Nephron progenitor cell (in vitro differentiated cells): Measurements from ENCODE around the gene DEAF1.

Experiments used
- DNase-seq: peaks from one replicate; pipeline ENCODE4 v3.0.0; 2021
- H3K27ac Mint-ChIP-seq: 2 replicates; pipeline ENCODE4 v1.8.0; 2021; ENCODE audit warnings: mild to moderate bottlenecking, moderate library complexity, mixed read lengths
- H3K27me3 Mint-ChIP-seq: 2 replicates; pipeline ENCODE4 v1.8.0; 2021; ENCODE audit warnings: mild to moderate bottlenecking, low read depth, mixed read lengths; ENCODE audit not compliant: poor library complexity
- H3K36me3 Mint-ChIP-seq: 2 replicates; pipeline ENCODE4 v1.8.0; 2021; ENCODE audit warnings: low read depth, mixed read lengths
- H3K4me1 Mint-ChIP-seq: 2 replicates; pipeline ENCODE4 v1.8.0; 2021; ENCODE audit warnings: mixed read lengths
- H3K4me3 Mint-ChIP-seq: 2 replicates; pipeline ENCODE4 v1.8.0; 2021; ENCODE audit warnings: mild to moderate bottlenecking, moderate library complexity, mixed read lengths
- H3K9me3 Mint-ChIP-seq: 2 replicates; pipeline ENCODE4 v1.8.0; 2021; ENCODE audit warnings: mild to moderate bottlenecking, moderate library complexity, mixed read lengths
- TF ChIP-seq, protein P1 (sequence below): fragments of 200-600 bp; sonication (generic); IDR thresholded peaks from 2 replicates; pipeline ENCODE4 v1.5.0; 2021; ENCODE audit warnings: antibody characterized with exemption

DEAF1 gene

DNA sequence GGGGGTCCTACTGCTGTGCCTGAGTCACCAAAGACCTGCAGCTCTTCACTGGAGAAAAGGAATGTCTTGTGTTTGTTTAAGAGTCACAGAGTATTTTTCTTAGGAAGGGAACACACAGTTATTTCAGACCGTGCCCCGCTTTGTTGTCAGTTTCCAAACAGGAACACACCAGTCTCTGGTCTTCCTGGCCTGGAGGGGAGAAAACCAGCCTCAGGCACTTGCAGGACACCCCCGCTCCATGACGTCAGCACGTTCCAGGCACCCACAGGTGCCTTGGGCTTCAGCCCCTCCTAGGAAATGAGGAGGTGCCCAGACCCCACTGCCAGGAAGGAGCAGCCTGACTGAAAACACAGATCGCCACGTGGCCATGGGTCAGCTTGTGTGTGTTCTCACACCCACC lies 5.4 kb downstream of the DEAF1 start:
- H3K9me3 Mint-ChIP-seq = no peaks in the 10 kb centered on the region
- no peak overlapping the region for H3K27ac Mint-ChIP-seq
- DNase-seq = no peak
- H3K27me3 Mint-ChIP-seq = no peaks in the 10 kb centered on the region
- H3K4me1 Mint-ChIP-seq = peaks cover 33% of the 10 kb centered on the region
- no peak overlapping the region for H3K4me3 Mint-ChIP-seq
- TF ChIP-seq, protein P1, sequence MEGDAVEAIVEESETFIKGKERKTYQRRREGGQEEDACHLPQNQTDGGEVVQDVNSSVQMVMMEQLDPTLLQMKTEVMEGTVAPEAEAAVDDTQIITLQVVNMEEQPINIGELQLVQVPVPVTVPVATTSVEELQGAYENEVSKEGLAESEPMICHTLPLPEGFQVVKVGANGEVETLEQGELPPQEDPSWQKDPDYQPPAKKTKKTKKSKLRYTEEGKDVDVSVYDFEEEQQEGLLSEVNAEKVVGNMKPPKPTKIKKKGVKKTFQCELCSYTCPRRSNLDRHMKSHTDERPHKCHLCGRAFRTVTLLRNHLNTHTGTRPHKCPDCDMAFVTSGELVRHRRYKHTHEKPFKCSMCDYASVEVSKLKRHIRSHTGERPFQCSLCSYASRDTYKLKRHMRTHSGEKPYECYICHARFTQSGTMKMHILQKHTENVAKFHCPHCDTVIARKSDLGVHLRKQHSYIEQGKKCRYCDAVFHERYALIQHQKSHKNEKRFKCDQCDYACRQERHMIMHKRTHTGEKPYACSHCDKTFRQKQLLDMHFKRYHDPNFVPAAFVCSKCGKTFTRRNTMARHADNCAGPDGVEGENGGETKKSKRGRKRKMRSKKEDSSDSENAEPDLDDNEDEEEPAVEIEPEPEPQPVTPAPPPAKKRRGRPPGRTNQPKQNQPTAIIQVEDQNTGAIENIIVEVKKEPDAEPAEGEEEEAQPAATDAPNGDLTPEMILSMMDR = no peak
- peaks cover 26% of the 10 kb centered on the region for H3K36me3 Mint-ChIP-seq

DNA sequence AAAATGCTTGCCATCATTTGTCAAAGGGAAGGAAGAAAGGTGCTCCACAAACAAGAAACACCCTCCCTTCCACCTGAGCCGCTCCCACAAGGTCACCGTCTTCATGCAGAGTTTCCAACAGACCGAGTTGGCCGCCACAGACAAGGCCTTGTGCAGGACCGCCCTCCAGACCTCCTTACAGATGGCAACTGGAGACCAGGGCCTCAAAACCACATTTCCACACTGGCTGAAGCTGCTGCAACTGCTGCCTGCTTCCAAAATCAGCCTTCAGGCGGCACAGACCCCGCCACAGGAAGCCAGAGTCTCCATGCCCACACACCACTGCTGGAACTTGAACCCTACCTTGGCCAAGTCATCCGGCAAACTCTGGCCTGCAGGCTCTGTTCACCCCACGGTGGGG lies 6.3 kb downstream of the DEAF1 start:
- H3K36me3 Mint-ChIP-seq = peaks cover 35% of the 10 kb centered on the region
- H3K27me3 Mint-ChIP-seq = no peaks in the 10 kb centered on the region
- TF ChIP-seq, protein P1 = no peak
- H3K4me3 Mint-ChIP-seq = no peak overlapping the region
- H3K4me1 Mint-ChIP-seq = peaks cover 33% of the 10 kb centered on the region
- H3K27ac Mint-ChIP-seq = no peak overlapping the region
- DNase-seq = no peak
- H3K9me3 Mint-ChIP-seq = no peaks in the 10 kb centered on the region

DNA sequence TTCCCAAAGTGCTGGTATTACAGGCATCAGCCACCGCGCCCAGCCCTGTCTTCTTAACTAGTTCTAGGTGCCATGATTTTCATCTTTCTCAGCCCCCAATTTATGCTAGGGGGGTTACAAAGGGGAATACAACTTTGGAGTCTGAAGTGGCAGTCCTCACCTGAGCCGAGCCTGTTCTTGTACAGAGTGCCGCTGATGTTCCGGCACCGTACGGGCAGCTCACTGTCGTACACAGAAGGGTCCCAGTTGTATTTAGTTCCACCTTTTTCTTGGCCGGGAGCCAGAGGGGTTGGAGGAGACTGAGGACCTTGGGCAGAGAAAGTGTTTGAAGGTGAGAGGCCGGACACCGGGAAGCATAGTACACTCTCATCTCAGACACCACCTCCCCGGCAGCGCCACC lies 7.3 kb downstream of the DEAF1 start:
- H3K4me1 Mint-ChIP-seq = peaks cover 33% of the 10 kb centered on the region
- no peaks in the 10 kb centered on the region for H3K9me3 Mint-ChIP-seq
- TF ChIP-seq, protein P1 = no peak
- no peak for DNase-seq
- peaks cover 44% of the 10 kb centered on the region for H3K36me3 Mint-ChIP-seq
- no peak overlapping the region for H3K4me3 Mint-ChIP-seq
- no peaks in the 10 kb centered on the region for H3K27me3 Mint-ChIP-seq
- H3K27ac Mint-ChIP-seq = no peak overlapping the region

DNA sequence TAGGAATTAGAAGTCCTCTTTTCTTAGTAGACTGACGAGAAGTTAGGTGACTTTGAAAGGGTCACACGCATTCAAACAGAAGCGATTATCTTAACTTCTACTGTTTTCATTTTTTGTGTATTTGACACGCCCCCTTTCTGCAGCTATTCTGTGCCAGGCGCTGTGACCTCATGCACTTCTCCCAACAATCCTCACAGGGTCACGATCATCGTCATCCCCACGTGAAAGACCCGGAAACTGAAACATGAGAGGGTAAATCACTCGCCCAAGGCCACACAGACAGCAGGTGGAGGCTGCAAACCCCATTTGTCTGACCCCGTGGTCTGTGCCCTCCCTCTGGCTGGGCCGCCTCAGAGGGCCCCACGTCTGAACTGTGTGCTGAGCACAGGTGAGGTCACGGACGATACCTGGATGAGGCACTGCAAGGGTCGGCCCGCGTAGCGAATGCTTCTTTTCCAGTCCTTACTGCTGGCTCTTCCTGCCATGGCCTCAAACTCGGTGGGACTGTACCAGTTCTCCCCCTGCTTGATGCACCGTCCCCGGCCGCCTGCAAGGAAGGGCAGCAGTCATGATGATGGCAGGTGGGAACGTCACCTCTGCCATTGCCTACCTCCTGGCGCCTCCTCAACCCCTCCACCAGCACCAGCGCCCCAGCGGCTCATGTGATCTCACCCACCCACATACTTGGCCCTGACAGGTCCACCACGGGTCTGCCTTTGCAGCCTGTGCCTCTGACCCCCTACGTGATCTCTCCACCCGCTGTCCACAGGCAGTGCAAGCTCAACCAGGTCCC lies 8.4 kb downstream of the DEAF1 start:
- H3K4me3 Mint-ChIP-seq = no peak overlapping the region

DNA sequence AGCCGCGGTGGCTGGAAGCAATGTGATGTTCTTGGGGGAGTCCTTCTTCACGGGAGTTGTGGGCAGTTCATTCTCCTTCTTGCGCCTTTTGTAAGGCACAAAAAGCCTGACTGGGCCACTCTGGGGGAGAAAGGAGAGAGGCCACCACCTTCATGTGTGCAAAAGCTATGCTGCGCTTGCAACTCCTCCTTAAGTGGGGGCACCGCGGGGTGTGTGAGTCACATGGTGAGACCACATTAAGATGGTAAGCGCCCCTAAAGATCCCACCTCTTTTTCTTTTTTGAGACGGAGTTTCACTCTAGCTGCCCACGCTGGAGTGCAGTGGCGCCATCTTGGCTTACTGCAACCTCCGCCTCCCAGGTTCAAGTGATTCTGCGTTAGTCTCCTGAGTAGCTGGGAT lies 14.1 kb downstream of the DEAF1 start:
- H3K36me3 Mint-ChIP-seq = peaks cover 62% of the 10 kb centered on the region
- DNase-seq = no peak
- H3K4me1 Mint-ChIP-seq = peaks cover 15% of the 10 kb centered on the region
- no peaks in the 10 kb centered on the region for H3K27me3 Mint-ChIP-seq
- TF ChIP-seq, protein P1 = no peak
- no peaks in the 10 kb centered on the region for H3K9me3 Mint-ChIP-seq
- no peak overlapping the region for H3K4me3 Mint-ChIP-seq
- H3K27ac Mint-ChIP-seq = peak overlapping the region; percentile 66

More for the DNA sequence above, 8.4 kb downstream of the DEAF1 start:
- Mint-ChIP-seq H3K9me3 (no peaks in the 10 kb centered on the region), H3K27me3 (no peaks in the 10 kb centered on the region), H3K27ac (peak overlapping the region; percentile 45), H3K36me3 (peaks cover 55% of the 10 kb centered on the region), H3K4me1 (peaks cover 26% of the 10 kb centered on the region)
- TF ChIP-seq, protein P1 = no peak
- DNase-seq = no peak

DNA sequence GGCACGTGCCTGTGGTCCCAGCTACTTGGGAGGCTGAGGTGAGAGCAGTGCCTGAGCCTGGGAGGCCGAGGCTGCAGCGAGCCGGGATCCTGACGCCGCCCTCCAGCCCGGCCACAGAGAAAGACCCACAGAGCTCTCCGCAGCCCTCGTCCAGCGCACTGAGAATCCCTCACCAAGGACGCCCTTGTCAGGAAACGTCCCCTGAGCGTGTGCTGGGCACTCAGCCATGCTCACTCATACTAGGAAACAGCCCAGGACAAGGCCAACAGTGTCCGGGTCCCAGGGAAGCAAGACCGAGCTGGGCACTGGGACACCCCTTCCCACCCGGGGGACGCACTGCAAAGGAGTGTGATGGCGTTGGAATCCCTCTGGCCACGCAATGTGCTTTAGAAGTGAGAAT lies 14.5 kb downstream of the DEAF1 start:
- H3K36me3 Mint-ChIP-seq = peaks cover 62% of the 10 kb centered on the region
- no peak for DNase-seq
- peaks cover 15% of the 10 kb centered on the region for H3K4me1 Mint-ChIP-seq
- no peak overlapping the region for H3K4me3 Mint-ChIP-seq
- H3K27me3 Mint-ChIP-seq = no peaks in the 10 kb centered on the region
- peak overlapping the region; percentile 66 for H3K27ac Mint-ChIP-seq
- TF ChIP-seq, protein P1 = no peak
- H3K9me3 Mint-ChIP-seq = no peaks in the 10 kb centered on the region
